ENCODE measurements around the gene PPP2R3A.
A peak's percentile ranks its signal among the peaks of the same experiment; 100 is the strongest.
"Not testable (repeated sequence)": the region's sequence is repeated elsewhere in the genome, so short reads cannot be mapped to it uniquely, and the experiment has no call there.

PPP2R3A gene

GRCh38 chr3:136023264-136023978 is 57.9 kb downstream of the PPP2R3A start:
- no peak for DNase-seq (ENCODE audit: low read depth)

- no peak for DNase-seq (ENCODE audit: low read depth)
Measured at GRCh38 chr3:136036306-136036705, 70.8 kb downstream of the PPP2R3A start.

GRCh38 chr3:136038668-136039067 is 73.1 kb downstream of the PPP2R3A start:
- no peak for DNase-seq (ENCODE audit: low read depth)

DNA sequence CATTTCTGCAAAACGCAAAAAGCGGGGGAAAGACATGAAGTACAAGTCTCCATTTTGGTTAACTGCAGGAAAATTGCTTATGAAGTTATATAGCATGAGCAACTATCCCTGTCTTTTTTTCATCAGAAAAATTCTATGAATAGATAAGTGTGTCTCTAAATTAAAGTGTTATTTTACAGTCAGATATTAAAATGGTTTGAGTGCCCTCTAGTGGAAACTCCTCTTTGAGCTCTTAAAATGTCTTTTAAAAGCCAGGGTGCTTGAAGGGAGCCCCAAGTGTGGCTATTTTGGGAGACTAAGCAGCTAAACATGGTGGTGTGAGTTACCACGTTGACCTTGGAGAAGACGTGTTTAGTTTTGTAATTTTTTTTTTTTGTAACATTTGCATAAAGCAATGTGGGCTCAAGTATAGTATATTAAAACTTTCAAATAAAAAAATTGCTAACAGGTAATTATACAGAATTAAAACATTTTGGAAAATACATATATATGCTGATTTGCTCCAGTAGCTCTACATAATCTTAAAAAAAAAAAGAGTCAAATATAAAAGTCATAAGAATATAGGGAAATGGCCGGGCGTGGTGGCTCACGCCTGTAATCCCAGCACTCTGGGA is 77.2 kb downstream of the PPP2R3A start:
- no peak for DNase-seq (ENCODE audit: low read depth)

DNA sequence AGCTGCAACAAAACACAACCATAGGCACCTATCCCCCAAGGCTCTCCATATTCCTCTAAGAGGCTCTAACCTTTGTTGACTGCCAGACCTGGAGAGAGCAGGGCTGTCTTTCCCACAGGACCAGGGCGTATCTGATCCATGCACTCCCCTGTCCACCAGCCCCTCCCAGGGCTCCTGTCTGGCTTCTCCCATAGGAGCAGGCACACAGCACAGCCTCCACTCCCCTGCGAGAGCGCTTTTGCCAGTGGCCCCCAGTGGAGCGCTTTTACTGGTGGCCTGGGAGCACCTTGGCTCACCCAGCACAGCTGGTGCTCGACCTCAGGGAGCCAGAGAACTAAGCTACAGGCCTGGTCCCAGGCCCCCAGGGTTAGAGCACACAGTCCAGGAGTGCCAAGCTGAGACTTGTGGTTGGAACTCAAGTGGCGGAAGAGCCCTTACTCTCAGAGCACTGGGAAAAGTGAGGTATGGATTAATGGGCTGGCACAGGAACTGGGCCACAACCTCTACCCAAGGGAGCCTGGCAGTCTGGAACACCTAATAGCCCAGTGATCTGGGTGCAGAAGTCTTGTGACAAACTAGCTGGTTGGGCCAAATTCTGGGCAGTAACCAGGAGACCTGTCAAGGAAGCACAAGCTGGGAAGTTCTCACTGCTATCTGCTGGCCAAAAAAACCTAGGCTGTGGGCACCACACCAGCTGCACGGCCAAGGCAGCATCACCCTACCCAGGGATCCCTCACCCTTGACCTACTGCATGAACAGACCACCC is 79.6 kb downstream of the PPP2R3A start:
- no peak for DNase-seq (ENCODE audit: low read depth)

DNA sequence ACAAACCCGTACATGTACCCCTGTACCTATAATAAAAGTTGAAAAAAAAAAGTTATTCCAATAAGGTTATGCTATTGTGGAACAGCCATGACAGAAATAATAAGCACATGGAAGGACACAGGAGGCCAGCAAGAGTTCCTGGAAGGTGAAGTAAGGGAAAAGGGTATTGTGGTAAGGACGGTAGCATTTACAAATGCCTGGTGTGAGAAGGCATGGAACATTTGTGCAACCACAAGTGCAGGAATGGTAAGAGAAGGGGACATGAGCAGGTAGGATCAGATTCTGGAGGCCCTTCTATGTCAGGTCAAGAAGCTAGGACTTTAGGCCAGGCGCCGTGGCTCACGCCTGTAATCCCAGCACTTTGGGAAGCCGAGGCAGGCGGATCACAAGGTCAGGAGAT is 82.5 kb downstream of the PPP2R3A start:
- no peak for DNase-seq (ENCODE audit: low read depth)

DNA sequence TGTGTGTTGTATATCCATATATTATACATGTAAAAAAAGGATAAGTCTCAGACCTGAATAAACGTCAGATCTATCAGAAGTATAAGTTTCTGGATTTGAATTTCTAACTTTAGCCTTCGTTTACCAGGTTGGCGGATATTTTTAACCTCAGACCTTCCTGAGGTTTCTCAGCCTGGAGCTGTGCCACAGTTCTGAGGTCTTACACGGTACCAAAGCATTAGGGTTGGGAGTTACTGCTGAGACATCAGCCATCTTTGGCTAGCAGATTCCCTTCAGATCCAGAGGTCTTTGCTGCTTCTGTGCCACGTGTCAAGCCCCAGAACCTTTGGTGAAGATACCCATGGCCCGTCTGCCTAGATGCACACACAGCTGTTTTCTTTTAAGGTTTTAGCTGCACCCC is 84.7 kb downstream of the PPP2R3A start:
- DNase-seq (ENCODE audit: low read depth) = no peak

DNA sequence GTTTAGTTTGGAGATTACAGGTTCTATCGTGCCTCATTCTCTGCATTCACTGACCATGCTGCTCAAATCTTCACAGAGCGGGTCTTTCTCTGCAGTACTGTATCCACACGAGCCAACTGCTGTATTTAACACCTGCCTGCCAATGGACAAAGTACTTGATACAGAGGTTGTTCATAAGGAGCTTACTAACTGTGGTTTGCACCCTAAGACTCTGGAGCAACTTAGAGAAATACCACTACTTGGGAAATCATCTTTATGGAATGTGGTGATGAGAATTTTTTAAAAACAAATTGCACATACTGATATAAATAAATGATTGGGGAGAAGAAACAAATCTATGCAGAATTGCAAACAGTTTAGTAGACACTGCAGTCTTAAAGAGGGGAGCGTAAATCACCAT is 90.0 kb downstream of the PPP2R3A start:
- DNase-seq (ENCODE audit: low read depth) = no peak

GRCh38 chr3:136067211-136067610 is 101.7 kb downstream of the PPP2R3A start:
- DNase-seq (ENCODE audit: low read depth) = no peak

GRCh38 chr3:136068708-136069107 is 103.2 kb downstream of the PPP2R3A start:
- DNase-seq (ENCODE audit: low read depth) = no peak

GRCh38 chr3:136069933-136070332 is 104.4 kb downstream of the PPP2R3A start:
- no peak for DNase-seq (ENCODE audit: low read depth)

DNA sequence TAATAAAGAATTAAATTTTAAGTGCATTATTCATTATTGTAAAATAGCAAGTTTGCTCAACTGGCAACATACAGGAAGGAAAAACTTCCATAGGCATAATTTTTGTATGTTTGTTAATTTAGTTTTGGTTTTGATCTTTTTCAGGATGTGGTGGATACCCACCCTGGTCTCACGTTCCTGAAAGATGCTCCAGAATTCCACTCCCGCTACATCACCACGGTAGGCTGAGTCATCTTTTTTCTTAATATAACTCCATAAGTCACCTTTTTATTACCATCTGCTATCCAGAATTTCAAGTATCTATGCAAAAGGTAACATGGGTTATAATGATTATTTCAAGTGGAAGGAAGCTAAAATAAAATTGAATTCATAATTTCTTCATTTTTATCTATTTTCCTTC is 104.8 kb downstream of the PPP2R3A start:
- no peak for DNase-seq (ENCODE audit: low read depth)

GRCh38 chr3:136070953-136071949 is 105.7 kb downstream of the PPP2R3A start:
- no peak for DNase-seq (ENCODE audit: low read depth)

GRCh38 chr3:136074546-136075170 is 109.1 kb downstream of the PPP2R3A start:
- no peak for DNase-seq (ENCODE audit: low read depth)

- peak; percentile 55 for DNase-seq (ENCODE audit: low read depth)
Measured at GRCh38 chr3:136075218-136075808, 109.8 kb downstream of the PPP2R3A start.

GRCh38 chr3:136075811-136076210 is 110.3 kb downstream of the PPP2R3A start:
- no peak for DNase-seq (ENCODE audit: low read depth)

GRCh38 chr3:136078421-136079364 is 113.2 kb downstream of the PPP2R3A start:
- no peak for DNase-seq (ENCODE audit: low read depth)

DNA sequence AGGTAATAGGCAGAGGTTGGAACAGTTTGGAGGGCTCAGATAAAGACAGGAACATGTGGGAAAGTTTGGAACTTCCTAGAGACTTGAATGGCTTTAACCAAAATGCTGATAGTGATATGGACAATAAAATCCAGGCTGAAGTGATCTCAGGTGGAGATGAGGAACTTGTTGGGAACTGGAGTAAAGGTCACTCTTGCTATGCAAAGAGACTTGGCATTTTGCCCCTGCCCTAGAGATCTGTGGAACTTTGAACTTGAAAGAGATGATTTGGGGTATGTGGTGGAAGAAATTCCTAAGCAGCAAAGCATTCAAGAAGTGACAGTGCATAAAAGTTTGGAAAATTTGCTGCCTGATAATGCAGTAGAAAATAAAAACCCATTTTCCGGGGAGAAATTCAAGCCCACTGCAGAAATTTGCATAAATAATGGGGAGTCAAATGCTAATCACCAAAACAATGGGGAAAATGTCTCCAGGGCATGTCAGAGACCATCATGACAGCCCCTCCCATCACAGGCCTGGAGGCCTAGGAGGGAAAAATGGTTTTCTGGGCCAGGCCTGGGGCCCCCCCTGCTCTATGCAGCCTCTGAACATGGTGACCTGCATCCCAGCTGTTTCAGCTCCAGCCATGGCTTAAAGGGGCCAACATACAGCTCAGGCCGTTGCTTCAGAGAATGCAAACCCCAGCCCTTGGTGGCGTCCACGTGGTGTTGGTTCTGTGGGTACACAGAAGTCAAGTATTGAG is 118.3 kb downstream of the PPP2R3A start:
- DNase-seq (ENCODE audit: low read depth) = not testable (repeated sequence)

DNA sequence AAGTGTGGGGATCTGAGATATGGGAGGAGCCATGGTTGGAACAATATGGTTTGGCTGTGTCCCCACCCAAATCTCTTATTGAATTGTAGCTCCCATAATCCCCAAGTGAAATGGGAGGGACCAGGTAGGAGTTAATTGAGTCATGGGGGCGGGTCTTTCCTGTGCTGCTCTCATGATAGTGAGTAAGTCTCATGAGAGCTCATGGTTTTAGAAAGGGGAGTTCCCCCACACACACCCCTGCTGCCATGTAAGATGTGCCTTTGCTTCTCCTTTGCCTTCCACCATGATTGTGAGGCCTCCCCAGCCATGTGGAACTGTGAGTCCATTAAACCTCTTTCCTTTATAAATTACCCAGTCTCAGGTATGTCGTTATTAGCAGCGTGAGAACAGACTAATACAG is 119.5 kb downstream of the PPP2R3A start:
- DNase-seq (ENCODE audit: low read depth) = not testable (repeated sequence)

Measured in stimulated activated CD4-positive, alpha-beta T cell treated with anti-CD3 and anti-CD28 coated beads, Interleukin-2, amount 100 ng/mL, for 4 hours (primary cell).